NCI-H226 (cell line): ENCODE data around the gene PRXL2B.
"Not testable (repeated sequence)": the region's sequence is repeated elsewhere in the genome, so short reads cannot be mapped to it uniquely, and the experiment has no call there.

Source experiments
- DNase-seq: peaks from one replicate; pipeline ENCODE4 v3.0.0-alpha.2; 2015

PRXL2B gene

DNA sequence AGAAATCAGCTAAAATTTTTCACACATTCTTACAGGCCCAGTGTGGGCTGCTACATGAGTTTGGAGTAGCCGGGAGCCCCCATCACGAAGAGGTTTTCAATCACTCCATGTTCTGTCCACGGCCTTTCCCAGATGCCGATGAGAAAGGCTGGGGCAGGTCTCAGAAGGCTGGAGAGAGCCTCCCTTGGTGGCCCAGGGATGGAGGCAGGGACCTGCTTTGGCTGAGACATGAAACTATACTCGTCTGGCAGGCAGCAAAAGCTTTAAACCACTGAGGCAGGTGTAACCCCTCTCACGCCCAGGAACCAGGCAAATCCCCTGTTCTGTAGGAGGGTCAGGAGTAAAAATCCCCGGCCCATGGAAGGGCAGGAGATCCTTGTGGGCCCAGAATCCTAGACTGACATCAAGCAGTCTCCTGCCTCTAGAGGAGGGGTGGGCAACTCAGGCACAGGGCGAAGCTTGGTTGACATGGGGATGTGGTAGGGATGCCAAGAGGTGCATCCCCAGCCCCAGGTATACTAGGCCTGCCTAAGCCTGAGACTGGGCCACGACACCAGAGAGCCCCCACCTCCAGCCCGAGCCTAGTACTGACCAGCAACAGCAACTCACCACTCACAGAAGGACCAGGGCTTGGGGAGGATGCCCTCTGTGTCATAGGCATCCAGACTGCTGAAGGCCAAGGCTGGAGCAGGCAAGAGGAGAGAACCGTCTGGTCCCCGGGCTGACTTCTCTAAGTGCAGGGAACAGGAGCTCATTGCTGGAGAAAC, 37.2 kb downstream of the PRXL2B start:
- no peak for DNase-seq

DNA sequence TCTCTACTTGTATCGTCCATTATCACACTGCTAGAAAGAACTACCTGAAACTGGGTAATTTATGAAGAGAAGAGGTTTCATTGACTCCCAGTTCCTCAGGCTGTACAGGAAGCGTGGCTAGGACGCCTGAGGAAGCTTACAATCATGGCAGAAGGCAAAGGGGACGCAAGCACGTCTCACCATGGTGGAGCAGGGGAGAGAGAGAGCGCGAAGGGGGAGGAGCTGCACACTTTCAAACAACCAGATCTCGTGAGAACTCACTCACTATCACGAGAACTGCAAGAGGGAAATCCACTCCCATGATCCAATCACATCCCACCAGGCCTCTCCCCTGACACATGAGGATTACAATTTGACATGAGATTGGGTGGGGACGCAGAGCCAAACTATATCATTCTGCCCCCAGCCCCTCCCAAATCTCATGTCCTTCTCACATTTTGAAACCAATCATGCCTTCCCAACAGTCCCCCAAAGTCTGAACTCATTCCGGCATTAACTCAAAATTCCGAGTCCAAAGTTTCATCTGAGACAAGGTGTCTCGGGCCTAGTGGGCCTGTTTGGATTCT, 38.2 kb downstream of the PRXL2B start:
- DNase-seq, result no peak

DNA sequence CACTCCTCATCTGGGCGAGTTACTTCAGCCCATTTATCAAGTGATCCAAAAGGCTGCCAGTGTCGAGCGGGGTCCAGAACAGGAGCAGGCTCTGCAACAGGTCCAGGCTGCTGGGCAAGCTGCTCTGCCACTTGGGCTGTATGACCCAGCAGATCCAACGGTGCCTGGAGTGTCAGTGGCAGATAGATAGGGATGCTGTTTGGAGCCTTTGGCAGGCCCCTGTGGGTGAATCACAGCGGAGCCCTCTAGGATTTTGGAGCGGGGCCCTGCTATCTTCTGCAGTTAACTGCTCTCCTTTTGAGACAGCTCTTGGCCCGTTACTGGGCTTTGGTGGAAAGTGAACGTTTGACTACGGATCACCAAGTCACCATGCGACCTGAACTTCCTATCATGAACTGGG, 38.7 kb downstream of the PRXL2B start:
- no peak for DNase-seq

DNA sequence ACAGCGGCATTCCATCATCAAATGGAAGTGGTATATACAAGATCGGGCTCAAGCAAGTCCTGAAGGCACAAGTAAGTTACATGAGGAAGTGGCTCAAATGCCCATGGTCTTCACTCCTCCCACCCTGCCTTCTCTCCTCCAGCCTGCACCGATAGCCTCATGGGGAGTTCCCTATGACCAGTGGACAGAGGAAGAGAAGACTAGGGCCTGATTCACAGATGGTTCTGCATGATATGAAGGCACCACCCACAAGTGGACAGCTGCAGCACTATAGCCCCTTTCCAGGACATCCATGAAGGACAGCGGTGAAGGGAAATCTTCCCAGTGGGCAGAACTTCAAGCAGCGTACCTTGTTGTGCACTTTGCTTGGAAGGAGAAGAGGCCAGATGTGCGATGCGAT, 39.2 kb downstream of the PRXL2B start:
- not testable (repeated sequence) for DNase-seq

DNA sequence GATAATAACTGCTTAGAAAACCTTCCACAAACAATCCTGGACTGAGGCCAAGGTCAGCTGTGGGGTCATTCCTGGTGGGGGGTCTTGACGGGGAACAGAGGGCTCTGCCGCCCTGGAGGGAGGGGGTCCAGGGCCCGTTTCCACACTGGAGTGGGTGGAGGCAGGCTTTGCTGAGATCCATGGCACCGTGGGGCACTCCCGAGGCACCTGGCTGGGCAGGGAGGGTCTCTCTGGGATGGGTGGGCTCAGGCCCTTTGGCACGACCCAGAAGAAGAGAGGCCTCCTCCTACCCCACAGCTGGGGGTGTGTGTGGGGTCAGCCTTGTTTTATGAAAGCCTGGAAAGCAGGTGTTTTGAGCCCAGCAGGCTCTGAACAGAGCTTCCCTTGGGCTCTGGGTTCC, 41.2 kb downstream of the PRXL2B start:
- no peak for DNase-seq

DNA sequence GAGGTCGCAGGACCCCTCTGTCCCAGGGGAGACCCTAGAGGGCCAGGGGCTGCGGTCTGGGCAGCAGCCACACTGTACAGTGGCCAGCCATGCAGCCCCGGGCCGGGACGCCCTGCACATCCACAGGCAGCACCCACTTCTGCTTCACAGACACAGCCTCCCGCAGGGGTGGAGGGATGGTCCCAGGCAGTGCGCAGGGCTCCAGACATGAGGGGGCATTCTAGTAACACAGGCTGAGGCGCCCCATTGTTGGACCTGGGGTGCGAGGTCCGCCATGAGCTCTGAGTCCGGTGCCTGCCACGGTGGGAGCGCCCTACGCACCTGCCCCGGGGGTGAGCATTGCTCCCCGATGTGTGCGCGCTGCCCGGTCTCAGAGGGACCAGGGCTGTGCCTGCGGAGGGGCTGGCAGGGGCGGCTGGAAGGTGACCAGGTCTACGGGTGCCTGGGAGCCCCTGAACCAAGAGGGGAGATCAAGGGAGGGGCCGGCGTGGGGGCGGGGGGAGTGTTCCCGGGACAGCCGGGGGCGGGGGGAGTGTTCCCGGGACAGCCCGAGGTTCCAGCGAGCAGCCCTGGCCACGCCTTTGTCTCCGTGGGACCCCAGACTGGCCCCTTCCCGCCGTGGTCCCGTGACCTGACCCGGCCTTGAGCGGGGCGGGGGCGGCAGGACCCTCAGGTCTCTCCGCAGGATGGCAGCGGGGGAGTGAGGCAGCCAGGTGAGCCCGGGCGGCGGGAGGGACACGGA, 41.8 kb downstream of the PRXL2B start:
- DNase-seq, result no peak

DNA sequence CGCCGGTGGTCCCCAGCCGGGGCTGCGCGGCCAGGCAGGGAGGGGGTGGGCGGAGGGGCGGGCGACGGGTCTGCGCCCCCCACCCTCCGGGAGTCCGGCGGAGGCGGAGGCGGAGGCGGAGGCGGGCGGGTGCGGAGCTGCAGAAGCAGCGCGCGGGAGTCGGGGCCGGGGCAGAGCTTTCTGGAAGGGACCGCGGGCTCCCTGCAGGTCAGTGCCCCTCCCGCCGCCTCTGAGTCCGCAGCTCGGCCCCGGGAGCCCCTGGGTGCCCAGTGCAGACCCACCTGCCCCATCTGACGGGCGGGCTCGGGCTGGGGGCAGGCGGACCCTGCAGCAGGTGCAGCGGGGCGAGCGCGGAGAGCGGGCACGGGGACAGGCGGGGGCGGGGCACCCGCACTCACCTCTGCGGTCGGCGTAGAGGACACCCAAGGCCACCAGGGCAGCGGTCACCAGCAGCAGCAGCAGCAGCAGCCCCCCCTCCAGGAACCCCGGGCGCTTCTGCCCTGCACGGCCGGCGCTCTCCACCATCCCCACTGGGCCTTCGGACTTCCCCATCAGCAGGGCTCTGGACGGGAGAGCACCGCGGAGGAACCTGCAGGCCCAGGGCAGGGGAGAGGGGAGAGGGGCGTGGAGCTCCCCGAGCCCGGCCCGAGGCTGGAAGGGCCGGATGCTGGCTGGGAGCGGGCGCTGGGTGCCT, 42.5 kb downstream of the PRXL2B start:
- no peak for DNase-seq

DNA sequence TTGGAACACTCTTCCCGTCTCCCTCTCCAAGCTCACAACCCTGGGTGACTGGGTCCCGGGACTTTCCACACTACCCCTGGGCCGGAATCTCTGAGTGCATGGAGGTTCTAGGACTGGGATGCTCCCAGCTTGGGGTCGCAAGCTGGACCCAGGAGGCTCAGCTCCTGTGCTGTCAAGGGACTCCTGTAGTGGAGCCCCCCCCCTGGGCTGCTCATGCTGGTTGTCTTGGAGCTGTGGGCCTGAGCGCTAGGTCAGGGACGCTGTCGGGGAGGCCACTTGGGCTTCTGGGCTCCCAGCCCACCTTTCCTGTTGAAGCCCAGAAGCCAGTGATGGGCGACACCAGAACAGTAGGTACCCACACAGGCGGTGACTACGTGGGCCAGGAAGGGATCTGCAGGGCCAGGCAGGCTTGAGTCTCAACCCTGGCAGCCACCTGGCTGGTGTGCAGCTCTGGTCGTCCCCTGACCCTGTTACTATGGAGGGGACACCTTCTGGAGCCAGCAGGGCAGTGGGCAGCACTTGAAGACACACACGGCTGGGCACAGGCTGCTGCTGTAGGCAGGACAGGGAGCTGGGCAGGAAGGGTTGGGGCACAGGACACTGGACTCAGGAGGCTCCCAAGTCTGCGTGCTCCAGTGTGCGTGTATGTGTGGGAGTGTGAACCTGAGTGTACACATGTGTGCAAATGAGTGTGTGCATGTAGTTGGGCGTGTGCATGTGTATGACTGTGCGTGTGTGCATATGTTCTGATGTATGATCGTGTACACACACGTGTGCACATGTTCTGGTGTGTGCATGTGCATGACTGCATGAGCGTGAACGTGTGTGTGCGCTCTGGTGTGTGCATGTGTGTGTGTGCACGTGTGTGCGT, 43.3 kb downstream of the PRXL2B start:
- DNase-seq, result no peak

DNA sequence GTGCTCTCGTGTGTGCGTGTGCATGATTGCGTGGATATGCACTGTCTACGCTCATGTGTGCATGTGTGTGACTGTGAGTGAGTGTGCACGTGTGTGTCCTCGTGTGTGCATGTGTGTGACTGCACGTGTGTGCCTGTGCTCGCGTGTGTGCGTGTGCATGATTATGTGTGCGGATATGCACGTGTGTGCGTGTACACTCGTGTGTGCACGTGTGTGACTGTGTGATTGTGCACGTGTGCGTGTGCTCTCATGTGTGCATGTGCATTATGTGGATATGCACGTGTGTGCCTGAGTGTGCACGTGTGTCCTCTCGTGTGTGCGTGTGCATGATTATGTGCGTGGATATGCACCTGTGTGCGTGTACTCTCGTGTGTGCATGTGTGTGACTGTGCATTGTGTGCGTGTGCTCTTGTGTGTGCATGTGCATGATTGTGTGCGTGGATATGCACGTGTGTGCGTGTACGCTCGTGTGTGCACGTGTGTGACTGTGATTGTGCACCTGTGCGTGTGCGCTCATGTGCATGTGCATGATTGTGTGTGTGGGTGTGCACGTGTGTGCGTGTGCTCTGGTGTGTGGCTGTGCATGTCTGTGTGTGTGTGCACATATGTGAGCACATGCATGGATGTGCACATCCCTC, 44.0 kb downstream of the PRXL2B start:
- no peak for DNase-seq

DNA sequence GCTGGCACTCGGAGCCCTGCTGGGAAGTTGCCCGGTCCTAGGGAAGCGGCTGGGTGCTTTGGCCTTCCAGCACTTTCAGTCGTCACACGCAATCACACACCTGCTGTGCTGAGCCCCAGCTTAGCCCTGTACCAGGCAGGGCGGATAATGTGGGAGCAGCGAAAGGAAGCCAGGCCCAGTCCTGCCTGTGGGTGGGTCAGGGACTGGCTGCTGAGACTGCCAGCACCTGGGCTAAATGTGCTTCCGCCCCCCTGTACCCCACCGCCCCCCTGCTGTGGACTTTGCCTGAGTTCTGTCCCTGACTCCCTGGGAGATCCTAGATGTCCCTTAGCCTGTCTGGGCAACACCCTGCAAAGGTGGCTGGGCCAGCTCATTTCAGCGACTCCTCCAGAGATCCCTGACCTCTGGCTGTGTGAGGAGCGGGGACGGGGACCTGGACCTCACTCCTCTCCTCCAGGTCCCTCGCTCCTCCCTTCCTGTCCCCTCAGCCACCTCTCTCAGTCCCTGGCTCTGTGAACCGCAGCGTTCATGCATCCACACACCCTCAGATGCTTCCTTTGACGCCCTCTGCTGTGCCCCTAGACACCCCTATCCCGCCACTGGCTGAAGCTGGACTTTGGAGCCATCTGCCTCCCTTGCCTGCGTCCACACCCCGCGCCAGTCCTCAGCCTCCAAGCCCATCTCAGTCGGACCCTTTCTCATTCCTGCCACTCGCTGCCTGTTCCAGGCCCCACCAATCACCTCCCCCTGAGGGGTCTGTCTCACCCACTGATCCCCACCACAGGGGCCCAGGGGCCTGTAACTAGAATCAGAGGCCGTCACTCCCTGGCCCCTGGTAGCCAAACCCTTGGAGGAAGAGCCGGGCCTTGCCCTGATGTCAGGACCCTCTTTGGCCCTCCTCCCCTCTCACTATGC, 44.8 kb downstream of the PRXL2B start:
- DNase-seq, result no peak

DNA sequence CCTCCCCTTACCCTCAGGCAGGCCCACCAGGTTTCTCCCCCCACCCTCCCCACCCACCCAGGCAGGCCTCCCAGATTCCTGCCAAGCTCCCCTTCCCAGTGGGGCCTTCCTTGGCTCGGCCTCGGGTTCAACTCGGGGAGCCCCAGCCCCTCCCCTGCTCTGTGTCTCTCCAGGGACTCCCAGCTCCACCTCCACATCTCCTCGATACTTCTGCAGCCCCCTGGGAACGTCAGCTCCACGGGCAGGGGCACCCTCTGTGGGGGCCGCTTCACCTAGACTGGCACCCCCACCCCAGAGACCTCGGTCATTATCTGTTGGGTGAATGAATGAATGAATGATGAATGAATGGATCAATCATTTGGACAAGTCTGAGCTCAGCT, 45.5 kb downstream of the PRXL2B start:
- DNase-seq, result no peak

DNA sequence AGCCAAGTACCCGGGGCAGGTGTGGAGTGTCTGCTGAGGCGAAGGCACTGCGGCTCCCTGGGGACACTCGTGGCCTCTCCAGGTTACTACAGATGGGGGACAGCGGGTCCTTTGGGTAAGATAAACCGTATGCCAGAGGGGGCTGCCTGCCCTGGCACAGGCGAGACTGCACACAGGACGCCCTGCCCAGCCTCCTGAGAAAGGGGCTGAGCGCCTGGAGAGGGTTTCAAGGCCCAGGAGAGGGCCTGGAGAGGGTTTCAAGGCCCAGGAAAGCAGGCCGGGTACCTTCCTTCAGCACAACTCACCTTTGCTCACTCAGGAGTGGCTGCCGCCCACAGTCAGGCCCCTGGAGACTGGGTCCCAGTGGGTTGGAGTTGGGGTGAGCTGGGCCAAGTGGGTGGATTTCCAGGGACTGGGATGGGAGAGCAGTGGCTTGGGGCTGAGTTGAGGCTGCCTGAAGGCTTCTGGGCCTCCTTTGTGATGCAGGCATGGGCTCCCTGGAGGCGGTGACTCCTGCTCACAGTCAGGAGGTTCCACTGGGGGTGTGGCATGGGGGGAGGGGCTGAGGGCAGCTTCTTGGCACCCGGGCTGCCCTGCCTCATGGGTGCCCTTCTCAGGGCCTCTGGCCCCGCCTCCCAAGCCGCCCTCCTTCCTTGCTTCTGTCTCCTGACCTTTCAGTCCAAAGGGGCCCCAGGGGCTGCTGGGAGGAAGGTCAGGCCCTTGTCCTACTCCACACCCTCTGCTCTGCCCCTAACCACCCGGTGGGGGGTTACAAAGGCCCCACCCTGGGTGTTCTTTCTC, 46.2 kb downstream of the PRXL2B start, which contains the start of gene MMEL1:
Gene MMEL1 (minus strand): TSS at position 456 of the 801 bp plus-strand sequence. CDS start 3,532 bp downstream, outside the sequence.
- no peak for DNase-seq

DNA sequence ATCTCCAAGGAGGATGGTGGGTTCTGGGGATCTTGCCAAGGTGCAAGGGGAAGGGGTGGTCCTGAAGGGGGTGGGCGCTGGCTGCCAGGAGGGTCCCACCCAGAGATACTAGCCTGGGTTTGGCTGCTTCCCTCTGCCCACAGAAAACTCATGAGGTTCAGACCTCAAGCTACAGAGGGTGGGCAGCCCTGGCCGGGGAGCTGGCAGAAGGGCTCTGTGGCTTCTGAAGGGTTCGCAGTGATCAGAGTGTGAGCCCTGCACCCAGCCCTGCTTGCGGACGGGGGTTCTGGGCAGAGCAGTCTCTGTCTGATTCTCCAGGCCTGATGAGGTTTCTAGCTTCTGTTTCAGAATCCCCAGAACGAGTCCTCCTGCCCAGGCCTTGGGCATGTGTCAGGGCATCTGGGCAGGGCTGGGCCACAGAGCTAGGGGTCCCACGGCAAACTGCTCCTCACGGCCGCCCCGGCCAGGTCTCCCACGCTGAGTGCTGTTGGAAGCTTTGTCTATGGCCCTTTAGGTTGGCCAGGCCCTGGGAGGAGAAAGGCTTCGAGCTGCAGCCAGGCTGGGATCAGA, 46.9 kb downstream of the PRXL2B start:
- no peak for DNase-seq

DNA sequence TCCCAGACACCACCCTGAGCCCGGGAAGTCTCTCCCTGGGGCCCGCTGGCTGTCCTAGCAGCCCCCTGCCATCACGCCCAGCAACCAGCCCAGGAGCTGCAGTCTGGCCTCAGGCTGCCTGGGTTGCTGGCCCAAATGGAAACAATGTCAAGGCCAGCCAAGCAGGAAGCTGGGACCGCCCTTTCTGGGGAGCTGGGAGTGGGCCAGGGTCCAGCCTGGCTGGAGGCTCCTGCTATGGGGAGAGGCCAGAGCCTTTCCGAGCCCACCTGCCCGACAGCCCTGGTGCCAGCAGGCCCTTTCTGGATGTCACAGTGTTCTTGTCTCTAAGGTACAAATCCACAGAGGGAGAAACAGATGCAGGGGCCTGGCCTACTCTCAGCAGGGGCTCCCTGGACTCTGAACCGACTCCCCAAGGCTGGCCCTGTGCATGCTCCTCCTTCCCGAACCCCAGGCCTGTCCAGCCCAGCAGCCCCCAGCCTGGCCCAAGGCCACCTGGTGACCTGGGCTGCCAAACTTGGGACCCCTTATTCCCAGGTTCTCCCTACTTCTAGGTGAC, 47.4 kb downstream of the PRXL2B start:
- no peak for DNase-seq

DNA sequence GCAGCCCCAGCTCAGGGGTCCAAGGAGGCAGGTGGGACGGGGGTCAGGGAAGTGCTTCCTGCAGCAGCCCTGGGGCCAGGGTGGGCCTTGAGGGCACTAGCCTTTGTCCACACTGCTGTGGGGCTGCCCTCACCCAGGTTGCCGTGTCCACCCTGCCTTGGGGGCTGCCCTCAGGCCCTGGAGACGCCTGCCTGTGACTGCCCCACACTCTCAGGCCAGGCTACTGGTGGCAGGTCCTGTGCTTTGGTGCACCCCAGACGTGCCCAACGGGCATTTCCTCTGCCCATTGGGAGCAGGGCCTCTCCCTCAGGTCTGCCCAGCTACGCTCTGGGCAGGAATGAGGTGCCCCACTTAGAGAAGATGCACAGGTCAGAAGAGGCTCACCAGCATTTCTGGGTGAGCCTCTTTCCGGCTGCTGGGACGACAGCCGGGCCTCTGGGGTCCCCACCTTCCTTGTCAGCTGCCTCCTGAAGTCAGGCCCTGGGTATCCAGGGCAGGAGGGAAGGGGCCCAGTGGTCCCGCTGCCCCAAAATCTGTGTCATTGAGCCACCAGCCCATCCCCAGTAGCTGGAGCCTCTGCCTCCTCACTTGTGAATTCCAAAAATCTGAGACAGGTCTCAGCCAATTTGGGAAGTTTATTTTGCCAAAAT, 48.9 kb downstream of the PRXL2B start:
- no peak for DNase-seq

DNA sequence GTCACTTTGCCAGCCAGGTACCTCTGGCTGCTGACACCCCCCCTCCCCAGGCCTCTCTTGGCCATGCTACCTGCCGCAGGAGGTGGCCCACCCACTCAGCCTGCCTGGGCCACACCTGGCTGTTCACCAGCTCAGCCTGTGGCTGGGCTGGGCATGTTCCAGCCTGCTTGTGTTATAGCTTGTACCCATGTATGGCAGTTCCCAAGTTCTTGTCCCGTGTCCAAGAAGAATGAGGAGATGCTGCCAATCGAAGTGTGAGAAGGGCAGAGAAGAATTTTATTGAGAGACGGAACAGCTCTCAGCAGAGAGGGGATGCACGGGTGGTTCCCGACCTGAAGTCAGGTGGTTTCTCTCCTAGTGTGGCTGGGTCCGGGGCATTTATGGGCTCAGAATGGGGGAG, 50.2 kb downstream of the PRXL2B start:
- no peak for DNase-seq

DNA sequence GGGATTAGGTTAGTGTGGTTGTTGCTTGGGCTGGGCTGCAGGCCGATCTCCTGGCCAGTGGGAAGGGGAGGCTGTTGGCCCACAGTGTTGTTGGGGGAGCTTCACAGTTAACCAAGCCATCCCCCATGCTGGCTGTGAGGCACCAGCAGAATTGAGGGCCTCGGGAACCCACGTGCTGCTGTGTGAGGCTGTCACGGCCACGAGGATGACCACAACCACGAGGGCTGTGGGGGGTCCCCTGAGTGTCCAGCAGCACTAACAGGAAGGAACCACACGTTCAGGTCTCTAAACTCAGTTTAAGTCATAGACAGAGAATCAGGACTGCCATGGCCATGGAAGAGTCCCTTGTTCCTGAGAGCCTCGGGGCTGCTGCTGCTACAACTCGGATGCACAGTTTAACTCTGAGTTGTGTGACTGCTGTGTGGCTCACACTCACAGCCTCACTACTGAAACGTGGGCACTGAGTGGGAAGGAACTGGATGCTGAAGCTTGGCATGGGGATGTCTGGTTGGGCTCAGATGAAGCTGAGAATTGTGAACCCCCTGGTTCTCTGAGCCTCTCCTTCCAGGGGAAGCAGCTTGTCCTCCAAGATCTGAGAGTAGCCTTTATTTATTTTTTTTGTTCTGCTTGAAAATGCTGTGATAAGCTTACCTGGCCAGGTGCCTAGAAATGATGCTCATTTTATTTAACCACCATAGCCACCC, 51.0 kb downstream of the PRXL2B start:
- DNase-seq, result no peak
